Ovary (tissue), 9 donors: ENCODE data around the gene DES. TPM values are rescaled to one million over a fixed set of nuclear protein-coding genes. Genes with fewer than 3 reads are reported as not detected.

Experiments
- DNase-seq, 5 donors: peaks; one replicate each; pipeline ENCODE4 v3.0.0-alpha.2; 2019 to 2020
- H3K27ac ChIP-seq, 2 donors: fragments of 200-600 bp; one replicate each; pipeline versions ENCODE4 v1.5.1 to v1.8.0; 2019 to 2022
- H3K27me3 ChIP-seq: fragments of 200-600 bp; one replicate; pipeline ENCODE4 v1.8.0; 2022
- H3K36me3 ChIP-seq: fragments of 200-600 bp; sonication (generic); one replicate; pipeline ENCODE4 v1.5.1; 2019
- H3K4me1 ChIP-seq: one replicate; pipeline ENCODE4 v1.8.1; 2013; ENCODE audit warnings: mild to moderate bottlenecking, moderate library complexity; ENCODE audit not compliant: insufficient read depth
- H3K4me3 ChIP-seq: fragments of 200-600 bp; sonication (generic); one replicate; pipeline ENCODE4 v1.5.1; 2017
- H3K9me3 ChIP-seq, 2 donors: fragments of 200-600 bp in 1 of 2; sonication (generic) in 1 of 2; one replicate each; pipeline versions ENCODE4 v1.5.1 to v1.8.1; 2013 to 2019; ENCODE audit warnings: mild to moderate bottlenecking in 1 of 2, moderate library complexity in 1 of 2
- CTCF ChIP-seq, 3 donors: fragments of 450-650 bp in 2 of 3; fragments of 200-600 bp in 1 of 3; IDR thresholded peaks; one replicate each; pipeline versions ENCODE4 v1.5.1 to v1.8.0; 2016 to 2022; ENCODE audit warnings: antibody characterized with exemption in 3 of 3, mild to moderate bottlenecking in 1 of 3
- EP300 ChIP-seq: sonication (generic); formaldehyde crosslinking; IDR thresholded peaks from one replicate; pipeline ENCODE4 v1.6.1; 2017; ENCODE audit warnings: antibody characterized with exemption
- POLR2A ChIP-seq: fragments of 450-650 bp; IDR thresholded peaks from one replicate; pipeline ENCODE4 v1.6.1; 2017; ENCODE audit warnings: antibody characterized with exemption, mild to moderate bottlenecking, moderate library complexity
- WGBS, 3 donors: extraction: QIAGEN DNeasy Blood & Tissue Kit in 1 of 3; methylation state at CpG; one replicate each; pipeline versions ENCODE4 v1.1.5 to v1.1.7; 2013 to 2017; 5-methylcytosine and 5-hydroxymethylcytosine counted together
- intact Hi-C, 4 donors: fragments of 100-400 bp; cut with DNase I; formaldehyde crosslinking; loops; one replicate each; pipeline versions ENCODE4 v1.11.0 to v1.15.1; 2022 to 2023
- polyA plus RNA-seq, 2 donors: library from polyadenylated mRNA; stranded (reverse); fragments of 200-250 nt in 1 of 2; fragments of 350-450 nt in 1 of 2; fragmentation: Illumina TruSeq in 1 of 2; extraction: RNeasy Lipid Tissue Mini Kit (QIAGEN cat#74804) in 1 of 2; gene quantifications; one replicate each; pipeline ENCODE4 v1.2.3, GENCODE V29; 2013 to 2014
- total RNA-seq, 7 donors: library from RNA; depleted of rRNA in 2 of 7; stranded (reverse); fragments of >200 nt in 2 of 7; fragmentation: NEBNext Ultra II Directional in 3 of 7; extraction: Animal tissue kit (Norgen Biotek cat#: 25700) in 3 of 7; gene quantifications; one replicate each; pipeline versions ENCODE4 v1.1.0 to v1.2.4, GENCODE V29; 2016 to 2023
- donor health status: DM: no; HTN: no; CAD: no; lungs with moderate emphysema.
- donor health status: DM: no; HTN: no; CAD: no.
- donor health status: Bipolar disorder and iron deficiency.
- donor health status: DM: yes; HTN: yes; CAD: no.
- donor health status: DM: no; HTN: no; CAD: no.
- donor health status: DM: yes; HTN: yes; CAD: no.

The DES gene
- total and polyA plus RNA-seq, 9 donors: 86.5 to 1,061 (median 184) TPM

- DNase-seq: no peak
- H3K36me3 ChIP-seq: no peaks in the 10 kb centered on the region
- no peaks in the 10 kb centered on the region for H3K27me3 ChIP-seq
- no peak overlapping the region for H3K4me3 ChIP-seq
- H3K27ac ChIP-seq: no peak overlapping the region
- no peaks in the 10 kb centered on the region for H3K4me1 ChIP-seq
- no peaks in the 10 kb centered on the region for H3K9me3 ChIP-seq
- intact Hi-C loops: no loop called here
- 92 to 94% (median 94%) methylated on average over 23 of the region's 23 CpGs for WGBS, 3 donors
- TF ChIP-seq EP300: no peak
- no peak for TF ChIP-seq CTCF (IDR thresholded peaks at IDR 0.05)
- no peak for TF ChIP-seq POLR2A
Observed at GRCh38 chr2:219468410-219469185, 50.4 kb downstream of the DES start.

GRCh38 chr2:219469186-219469724 lies 51.1 kb downstream of the DES start:
- no peaks in the 10 kb centered on the region for H3K4me1 ChIP-seq
- H3K27me3 ChIP-seq: no peaks in the 10 kb centered on the region
- no peaks in the 10 kb centered on the region for H3K9me3 ChIP-seq
- H3K27ac ChIP-seq: no peak overlapping the region
- intact Hi-C loops: no loop called here
- H3K36me3 ChIP-seq: no peaks in the 10 kb centered on the region
- WGBS, 3 donors: 90% methylated on average over 16 of the region's 16 CpGs
- H3K4me3 ChIP-seq: no peak overlapping the region
- DNase-seq: no peak
- TF ChIP-seq POLR2A (no peak), EP300 (no peak), CTCF (IDR thresholded peaks at IDR 0.05) (no peak)

- no peak for DNase-seq
- H3K4me1 ChIP-seq: no peaks in the 10 kb centered on the region
- H3K27ac ChIP-seq: no peak overlapping the region
- no peak overlapping the region for H3K4me3 ChIP-seq
- intact Hi-C loops: loop anchor here in 3 of 4 donors (5.0 to 10.0 kb wide), 3 partner anchors 52 to 64 kb away; no protein-coding TSS in a partner anchor
- no peaks in the 10 kb centered on the region for H3K9me3 ChIP-seq
- TF ChIP-seq EP300: no peak
- TF ChIP-seq POLR2A: no peak
- TF ChIP-seq CTCF (IDR thresholded peaks at IDR 0.05): no peak
- no peaks in the 10 kb centered on the region for H3K36me3 ChIP-seq
- no peaks in the 10 kb centered on the region for H3K27me3 ChIP-seq
- WGBS, 3 donors: 67 to 70% (median 67%) methylated on average over 4 of the region's 4 CpGs
Observed at GRCh38 chr2:219470429-219470828, 52.3 kb downstream of the DES start.

- H3K4me3 ChIP-seq: no peak overlapping the region
- no peak overlapping the region for H3K27ac ChIP-seq
- peaks cover 1% of the 10 kb centered on the region for H3K4me1 ChIP-seq
- H3K9me3 ChIP-seq: no peaks in the 10 kb centered on the region
- no peaks in the 10 kb centered on the region for H3K36me3 ChIP-seq
- 84 to 89% (median 88%) methylated on average over 21 to 22 of the region's 22 CpGs for WGBS, 3 donors
- no peak for DNase-seq
- no peaks in the 10 kb centered on the region for H3K27me3 ChIP-seq
- intact Hi-C loops: loop anchor here in 3 of 4 donors (5.0 to 10.0 kb wide), 3 partner anchors 51 to 63 kb away; no protein-coding TSS in a partner anchor
- TF ChIP-seq POLR2A (no peak), EP300 (no peak)
Observed at GRCh38 chr2:219471476-219472371, 53.5 kb downstream of the DES start.
